Activated CD4-positive, alpha-beta memory T cell treated with anti-CD3 and anti-CD28 coated beads for 36 hours (primary cell): ENCODE measurements around the gene UGP2. TPM values are rescaled to one million over a fixed set of nuclear protein-coding genes. Genes with fewer than 3 reads are reported as not detected.
"Not testable (repeated sequence)": the region's sequence is repeated elsewhere in the genome, so short reads cannot be mapped to it uniquely, and the experiment has no call there.

Experiments used
- CTCF ChIA-PET: fragments of 350-600 bp; sonication (Branson Sonifier 250); formaldehyde crosslinking; loops from one replicate; lab custom pipeline; 2021; ENCODE audit warnings: antibody characterized with exemption, inconsistent platforms; lab: Charles Lee
- POLR2A ChIA-PET: fragments of 350-600 bp; sonication (Branson Sonifier 250); formaldehyde crosslinking; loops from one replicate; lab custom pipeline; 2021; ENCODE audit warnings: antibody characterized with exemption; lab: Charles Lee
- DNase-seq: peaks from one replicate; pipeline ENCODE4 v3.0.0-alpha.2; 2020
- H3K27ac Mint-ChIP-seq: one replicate; pipeline ENCODE4 v1.8.0; 2021; ENCODE audit warnings: mixed read lengths
- H3K27me3 Mint-ChIP-seq: one replicate; pipeline ENCODE4 v1.8.0; 2021; ENCODE audit warnings: mixed read lengths
- H3K36me3 Mint-ChIP-seq: one replicate; pipeline ENCODE4 v1.8.0; 2021; ENCODE audit warnings: mixed read lengths
- H3K4me1 Mint-ChIP-seq: one replicate; pipeline ENCODE4 v1.8.0; 2021; ENCODE audit warnings: low read depth, mixed read lengths
- H3K4me3 Mint-ChIP-seq: one replicate; pipeline ENCODE4 v1.8.0; 2021; ENCODE audit warnings: mild to moderate bottlenecking, mixed read lengths
- H3K9me3 Mint-ChIP-seq: one replicate; pipeline ENCODE4 v1.8.0; 2021; ENCODE audit warnings: mixed read lengths
- intact Hi-C: fragments of 100-400 bp; cut with micrococcal nuclease; formaldehyde crosslinking; loops from one replicate; pipeline ENCODE4 v1.15.1; 2023
- total RNA-seq, 2 experiments: library from RNA; stranded (reverse); gene quantifications; one replicate each; pipeline ENCODE4 v1.2.3, GENCODE V29; 2021

UGP2 gene
- total RNA-seq, 2 experiments from 2014 or later = 113 to 119 TPM

GRCh38 chr2:63840785-63841253 is 877 bp upstream of the UGP2 start:
- intact Hi-C loops = loop anchor here (1.0 to 10.0 kb wide), 14 partner anchors 15 to 1954 kb away; partner anchors contain the start of genes AFTPH, B3GNT2, CCT4 and EHBP1
- no peaks in the 10 kb centered on the region for H3K27me3 Mint-ChIP-seq
- H3K36me3 Mint-ChIP-seq = peaks cover 12% of the 10 kb centered on the region
- DNase-seq = peak; percentile 99
- H3K27ac Mint-ChIP-seq = peak overlapping the region; percentile 100
- CTCF ChIA-PET = interaction anchor here (0.6 to 2.6 kb wide), 7 partner anchors 10 to 1448 kb away, joined by 3 to 16 read pairs (median 8); no protein-coding TSS in a partner anchor
- H3K4me3 Mint-ChIP-seq = peak overlapping the region; percentile 99
- peaks cover 39% of the 10 kb centered on the region for H3K4me1 Mint-ChIP-seq
- H3K9me3 Mint-ChIP-seq = no peaks in the 10 kb centered on the region
- POLR2A ChIA-PET = interaction anchor here (0.7 to 2.9 kb wide), 8 partner anchors 9 to 486 kb away, joined by 5 to 29 read pairs (median 9); partner anchors contain the start of genes MDH1 and WDPCP

GRCh38 chr2:63842149-63843061 is 709 bp downstream of the UGP2 start:
- peak overlapping the region; percentile 100 for H3K27ac Mint-ChIP-seq
- no peaks in the 10 kb centered on the region for H3K27me3 Mint-ChIP-seq
- ChIA-PET CTCF (interaction anchor here (1.3 to 2.6 kb wide), 5 partner anchors 8 to 151 kb away, joined by 7 to 16 read pairs (median 10); no protein-coding TSS in a partner anchor), POLR2A (interaction anchor here (1.0 to 2.9 kb wide), 9 partner anchors 8 to 484 kb away, joined by 3 to 29 read pairs (median 8); partner anchors contain the start of genes MDH1 and WDPCP)
- H3K4me3 Mint-ChIP-seq = peak overlapping the region; percentile 99
- intact Hi-C loops = loop anchor here (5.0 to 10.0 kb wide), 7 partner anchors 150 to 1955 kb away; partner anchors contain the start of genes AFTPH, B3GNT2, CCT4 and EHBP1
- DNase-seq = peak; percentile 28
- H3K9me3 Mint-ChIP-seq = peaks cover 3% of the 10 kb centered on the region
- H3K36me3 Mint-ChIP-seq = peaks cover 14% of the 10 kb centered on the region
- H3K4me1 Mint-ChIP-seq = peaks cover 49% of the 10 kb centered on the region

- H3K4me3 Mint-ChIP-seq = peak overlapping the region; percentile 99
- peaks cover 6% of the 10 kb centered on the region for H3K9me3 Mint-ChIP-seq
- H3K4me1 Mint-ChIP-seq = peaks cover 56% of the 10 kb centered on the region
- H3K27me3 Mint-ChIP-seq = no peaks in the 10 kb centered on the region
- DNase-seq = no peak
- intact Hi-C loops = loop anchor here (5.0 to 10.0 kb wide), 7 partner anchors 151 to 1956 kb away; partner anchors contain the start of genes AFTPH, B3GNT2, CCT4 and EHBP1
- CTCF ChIA-PET = interaction anchor here (2.2 kb wide), 1 partner anchor 18 kb away, joined by 12 read pairs; no protein-coding TSS in a partner anchor
- H3K27ac Mint-ChIP-seq = no peak overlapping the region
- H3K36me3 Mint-ChIP-seq = peaks cover 18% of the 10 kb centered on the region
- POLR2A ChIA-PET = interaction anchor here (1.0 kb wide), 1 partner anchor 13 kb away, joined by 3 read pairs; no protein-coding TSS in a partner anchor
These were observed 1.4 kb downstream of the UGP2 start for GRCh38 chr2:63843093-63843492.

GRCh38 chr2:63843791-63844190 is 2.1 kb downstream of the UGP2 start:
- Mint-ChIP-seq H3K27me3 (no peaks in the 10 kb centered on the region), H3K4me3 (peak overlapping the region; percentile 30), H3K36me3 (peaks cover 18% of the 10 kb centered on the region), H3K9me3 (peaks cover 6% of the 10 kb centered on the region), H3K27ac (no peak overlapping the region), H3K4me1 (peaks cover 59% of the 10 kb centered on the region)
- POLR2A ChIA-PET = no interaction called here
- CTCF ChIA-PET = interaction anchor here (1.4 to 2.2 kb wide), 3 partner anchors 11 to 18 kb away, joined by 3 to 12 read pairs (median 5); no protein-coding TSS in a partner anchor
- no peak for DNase-seq
- intact Hi-C loops = loop anchor here (5.0 to 10.0 kb wide), 7 partner anchors 151 to 1956 kb away; partner anchors contain the start of genes AFTPH, B3GNT2, CCT4 and EHBP1

GRCh38 chr2:63844616-63845015 is 2.9 kb downstream of the UGP2 start:
- Mint-ChIP-seq H3K9me3 (peaks cover 6% of the 10 kb centered on the region), H3K4me1 (peaks cover 66% of the 10 kb centered on the region), H3K27me3 (no peaks in the 10 kb centered on the region), H3K36me3 (peaks cover 18% of the 10 kb centered on the region), H3K27ac (no peak overlapping the region), H3K4me3 (no peak overlapping the region)
- CTCF ChIA-PET = interaction anchor here (1.4 to 2.2 kb wide), 3 partner anchors 10 to 17 kb away, joined by 3 to 12 read pairs (median 5); no protein-coding TSS in a partner anchor
- intact Hi-C loops = loop anchor here (5.0 to 10.0 kb wide), 7 partner anchors 152 to 1957 kb away; partner anchors contain the start of genes AFTPH, B3GNT2, CCT4 and EHBP1
- POLR2A ChIA-PET = no interaction called here
- no peak for DNase-seq

- intact Hi-C loops = loop anchor here (10.0 kb wide), 1 partner anchor 1141 kb away; the partner anchor contains the start of gene EHBP1
- Mint-ChIP-seq H3K27me3 (no peaks in the 10 kb centered on the region), H3K9me3 (peaks cover 6% of the 10 kb centered on the region), H3K4me1 (peaks cover 68% of the 10 kb centered on the region), H3K27ac (no peak overlapping the region), H3K36me3 (peaks cover 18% of the 10 kb centered on the region), H3K4me3 (no peak overlapping the region)
- DNase-seq = no peak
- POLR2A ChIA-PET = no interaction called here
- CTCF ChIA-PET = interaction anchor here (0.7 to 1.3 kb wide), 2 partner anchors 10 to 147 kb away, joined by 3 to 5 read pairs; no protein-coding TSS in a partner anchor
These were observed 4.2 kb downstream of the UGP2 start for GRCh38 chr2:63845866-63846265.

GRCh38 chr2:63846487-63846886 is 4.8 kb downstream of the UGP2 start:
- H3K4me1 Mint-ChIP-seq = peaks cover 74% of the 10 kb centered on the region
- intact Hi-C loops = loop anchor here (10.0 kb wide), 1 partner anchor 1142 kb away; the partner anchor contains the start of gene EHBP1

GRCh38 chr2:63847571-63847970 is 5.9 kb downstream of the UGP2 start:
- Mint-ChIP-seq H3K4me1 (peaks cover 82% of the 10 kb centered on the region), H3K36me3 (peaks cover 14% of the 10 kb centered on the region)
- H3K9me3 Mint-ChIP-seq, H3K27me3 Mint-ChIP-seq, H3K4me3 Mint-ChIP-seq, H3K27ac Mint-ChIP-seq, POLR2A ChIA-PET, DNase-seq: not testable (repeated sequence)
- CTCF ChIA-PET = interaction anchor here (0.9 kb wide), 1 partner anchor 13 kb away, joined by 3 read pairs; no protein-coding TSS in a partner anchor
- intact Hi-C loops = loop anchor here (10.0 kb wide), 1 partner anchor 1143 kb away; the partner anchor contains the start of gene EHBP1

More at GRCh38 chr2:63846487-63846886, 4.8 kb downstream of the UGP2 start:
- peaks cover 6% of the 10 kb centered on the region for H3K9me3 Mint-ChIP-seq
- no peak overlapping the region for H3K27ac Mint-ChIP-seq
- peaks cover 18% of the 10 kb centered on the region for H3K36me3 Mint-ChIP-seq
- no peak overlapping the region for H3K4me3 Mint-ChIP-seq
- no peak for DNase-seq
- no peaks in the 10 kb centered on the region for H3K27me3 Mint-ChIP-seq
- ChIA-PET POLR2A (no interaction called here), CTCF (interaction anchor here (0.7 to 1.3 kb wide), 3 partner anchors 9 to 148 kb away, joined by 3 to 5 read pairs (median 3); no protein-coding TSS in a partner anchor)

- Mint-ChIP-seq H3K27me3 (no peaks in the 10 kb centered on the region), H3K36me3 (peaks cover 9% of the 10 kb centered on the region), H3K27ac (no peak overlapping the region), H3K4me3 (no peak overlapping the region), H3K4me1 (peaks cover 83% of the 10 kb centered on the region), H3K9me3 (peaks cover 6% of the 10 kb centered on the region)
- ChIA-PET CTCF (interaction anchor here (0.7 to 5.5 kb wide), 2 partner anchors 12 to 24 kb away, joined by 3 to 41 read pairs; no protein-coding TSS in a partner anchor), POLR2A (interaction anchor here (2.5 kb wide), 1 partner anchor 8 kb away, joined by 7 read pairs; the partner anchor contains the start of gene UGP2)
- DNase-seq = no peak
- intact Hi-C loops = loop anchor here (10.0 kb wide), 1 partner anchor 1145 kb away; the partner anchor contains the start of gene EHBP1
These were observed 7.9 kb downstream of the UGP2 start for GRCh38 chr2:63849381-63850203.

- Mint-ChIP-seq H3K36me3 (peaks cover 9% of the 10 kb centered on the region), H3K9me3 (peaks cover 6% of the 10 kb centered on the region), H3K4me3 (no peak overlapping the region), H3K27me3 (no peaks in the 10 kb centered on the region), H3K27ac (no peak overlapping the region), H3K4me1 (peaks cover 81% of the 10 kb centered on the region)
- ChIA-PET CTCF (interaction anchor here (0.7 to 5.5 kb wide), 3 partner anchors 8 to 24 kb away, joined by 3 to 41 read pairs (median 7); partner anchors contain the start of gene UGP2), POLR2A (interaction anchor here (2.5 kb wide), 1 partner anchor 9 kb away, joined by 7 read pairs; the partner anchor contains the start of gene UGP2)
- DNase-seq = no peak
- intact Hi-C loops = no loop called here
These were observed 8.5 kb downstream of the UGP2 start for GRCh38 chr2:63850204-63850571.
